Activated T-helper 1 cell treated with anti-CD3 and anti-CD28 coated beads, Interleukin-12 subunit alpha, Interleukin-12 subunit beta, Interleukin-2, Interleukin-4 antibody, amounts not matched to agents 30 ng/mL and 10 ng/mL and 1 ng/mL, durations not matched to agents 14 hours and 24 hours and 36 hours (primary cell): Measurements from ENCODE around the gene CDA. TPM values are rescaled to one million over a fixed set of nuclear protein-coding genes. Genes with fewer than 3 reads are reported as not detected.

Source experiments
- DNase-seq: peaks from one replicate; pipeline ENCODE4 v3.0.0; 2021; ENCODE audit warnings: low spot score
- H3K27ac Mint-ChIP-seq: one replicate; pipeline ENCODE4 v1.8.0; 2021; ENCODE audit warnings: mild to moderate bottlenecking, mixed read lengths
- H3K27me3 Mint-ChIP-seq: one replicate; pipeline ENCODE4 v1.8.0; 2022; ENCODE audit warnings: mild to moderate bottlenecking, moderate library complexity, mixed read lengths; ENCODE audit not compliant: insufficient read depth
- H3K36me3 Mint-ChIP-seq: one replicate; pipeline ENCODE4 v1.8.0; 2021; ENCODE audit warnings: low read depth, mixed read lengths
- H3K4me1 Mint-ChIP-seq: one replicate; pipeline ENCODE4 v1.8.0; 2021; ENCODE audit warnings: low read depth, mixed read lengths
- H3K4me3 Mint-ChIP-seq: one replicate; pipeline ENCODE4 v1.8.0; 2021; ENCODE audit warnings: mild to moderate bottlenecking, moderate library complexity, mixed read lengths
- H3K9me3 Mint-ChIP-seq: one replicate; pipeline ENCODE4 v1.8.0; 2021; ENCODE audit warnings: mixed read lengths
- intact Hi-C: fragments of 100-400 bp; cut with micrococcal nuclease; formaldehyde crosslinking; loops from one replicate; pipeline ENCODE4 v1.15.1; 2024
- total RNA-seq: library from RNA; stranded (reverse); gene quantifications from 2 replicates; pipeline ENCODE4 v1.2.3, GENCODE V29; 2022

CDA gene
- total RNA-seq, 1 donor from 2014 or later = not detected

- Mint-ChIP-seq H3K9me3 (no peaks in the 10 kb centered on the region), H3K27ac (no peak overlapping the region), H3K36me3 (peaks cover 2% of the 10 kb centered on the region), H3K4me3 (no peak overlapping the region), H3K27me3 (no peaks in the 10 kb centered on the region), H3K4me1 (peaks cover 25% of the 10 kb centered on the region)
- intact Hi-C loops = loop anchor here (10.0 kb wide), 2 partner anchors 781 to 1789 kb away; partner anchors contain the start of genes OTUD3 and ZBTB40
- DNase-seq = no peak
Measured at GRCh38 chr1:20666146-20666545, 77.2 kb downstream of the CDA start.

GRCh38 chr1:20666804-20667203 is 77.9 kb downstream of the CDA start:
- DNase-seq = no peak
- Mint-ChIP-seq H3K27ac (no peak overlapping the region), H3K4me1 (peaks cover 18% of the 10 kb centered on the region), H3K27me3 (no peaks in the 10 kb centered on the region), H3K9me3 (no peaks in the 10 kb centered on the region), H3K4me3 (no peak overlapping the region), H3K36me3 (no peaks in the 10 kb centered on the region)
- intact Hi-C loops = loop anchor here (10.0 kb wide), 2 partner anchors 782 to 1788 kb away; partner anchors contain the start of genes OTUD3 and ZBTB40

Other genes with a start within 250 kb of the CDA start
- 1.8 and 1.9 TPM in 2 replicates for gene CAMK2N1, start 102.9 kb upstream of the CDA start, total RNA-seq
- 22.0 and 22.8 TPM in 2 replicates for gene MUL1, start 80.9 kb upstream of the CDA start, total RNA-seq
- not detected in 2 replicates for gene FAM43B, start 36.5 kb upstream of the CDA start, total RNA-seq
- 2.6 and 3.3 TPM in 2 replicates for gene PINK1, start 44.4 kb downstream of the CDA start, total RNA-seq
- 167 and 174 TPM in 2 replicates for gene DDOST, start 72.3 kb downstream of the CDA start, total RNA-seq
- not detected in 2 replicates for gene KIF17, start 128.9 kb downstream of the CDA start, total RNA-seq
- gene SH2D5, start 143.6 kb downstream of the CDA start, total RNA-seq = 0.08 and 0.15 TPM in 2 replicates
- 212 and 220 TPM in 2 replicates for gene HP1BP3, start 198.2 kb downstream of the CDA start, total RNA-seq